Testis (tissue), 3 donors: ENCODE measurements around the gene VASN. TPM values are rescaled to one million over a fixed set of nuclear protein-coding genes. Genes with fewer than 3 reads are reported as not detected.

Experiments
- DNase-seq: peaks from one replicate; pipeline ENCODE4 v3.0.0-alpha.2; 2019
- H3K27ac ChIP-seq, 2 donors: fragments of 200-600 bp; sonication (generic); one replicate each; pipeline ENCODE4 v1.5.1; 2019
- H3K27me3 ChIP-seq: fragments of 200-600 bp; sonication (generic); one replicate; pipeline ENCODE4 v1.5.1; 2019
- H3K36me3 ChIP-seq: fragments of 200-600 bp; sonication (generic); one replicate; pipeline ENCODE4 v1.5.1; 2017; ENCODE audit warnings: low read depth; ENCODE audit errors: missing control alignments
- H3K4me1 ChIP-seq: fragments of 200-600 bp; sonication (generic); one replicate; pipeline ENCODE4 v1.5.1; 2019
- H3K4me3 ChIP-seq, 2 donors: fragments of 200-600 bp; sonication (generic); one replicate each; pipeline ENCODE4 v1.5.1; 2017 to 2019
- H3K9me3 ChIP-seq: fragments of 200-600 bp; sonication (generic); one replicate; pipeline ENCODE4 v1.5.1; 2017
- POLR2A ChIP-seq: fragments of 450-650 bp; IDR thresholded peaks from one replicate; pipeline ENCODE4 v1.6.1; 2017; ENCODE audit warnings: antibody characterized with exemption, mild to moderate bottlenecking, moderate library complexity
- WGBS, 2 donors: methylation state at CpG; one replicate each; pipeline ENCODE4 v1.1.5; 2018; 5-methylcytosine and 5-hydroxymethylcytosine counted together
- intact Hi-C: fragments of 100-400 bp; cut with DNase I; formaldehyde crosslinking; loops from one replicate; pipeline ENCODE4 v1.15.1; 2023; ENCODE audit warnings: low total_unique reads
- polyA plus RNA-seq: library from polyadenylated mRNA; stranded (reverse); fragments of 350-450 nt; fragmentation: Illumina TruSeq; extraction: RNeasy Lipid Tissue Mini Kit (QIAGEN cat#74804); gene quantifications from one replicate; pipeline ENCODE4 v1.2.3, GENCODE V29; 2014; ENCODE audit warnings: low read depth, low replicate concordance; ENCODE audit not compliant: insufficient read depth
- total RNA-seq, 2 donors: library from RNA; depleted of rRNA; stranded (reverse); fragments of >200 nt; gene quantifications; one replicate each; pipeline ENCODE4 v1.2.3, GENCODE V29; 2016
- TF ChIP-seq, protein P1 (sequence below), 3 experiments: fragments of 450-650 bp in 2 of 3; fragments of 200-600 bp in 1 of 3; sonication (generic) in 1 of 3; IDR thresholded peaks; one replicate each; pipeline ENCODE4 v1.5.1; 2016 to 2019; ENCODE audit warnings: antibody characterized with exemption in 3 of 3, mild to moderate bottlenecking in 2 of 3, moderate library complexity in 1 of 3

Gene VASN
- total and polyA plus RNA-seq, 3 donors from 2014 or later, result 33.9 to 125 (median 103) TPM

DNA sequence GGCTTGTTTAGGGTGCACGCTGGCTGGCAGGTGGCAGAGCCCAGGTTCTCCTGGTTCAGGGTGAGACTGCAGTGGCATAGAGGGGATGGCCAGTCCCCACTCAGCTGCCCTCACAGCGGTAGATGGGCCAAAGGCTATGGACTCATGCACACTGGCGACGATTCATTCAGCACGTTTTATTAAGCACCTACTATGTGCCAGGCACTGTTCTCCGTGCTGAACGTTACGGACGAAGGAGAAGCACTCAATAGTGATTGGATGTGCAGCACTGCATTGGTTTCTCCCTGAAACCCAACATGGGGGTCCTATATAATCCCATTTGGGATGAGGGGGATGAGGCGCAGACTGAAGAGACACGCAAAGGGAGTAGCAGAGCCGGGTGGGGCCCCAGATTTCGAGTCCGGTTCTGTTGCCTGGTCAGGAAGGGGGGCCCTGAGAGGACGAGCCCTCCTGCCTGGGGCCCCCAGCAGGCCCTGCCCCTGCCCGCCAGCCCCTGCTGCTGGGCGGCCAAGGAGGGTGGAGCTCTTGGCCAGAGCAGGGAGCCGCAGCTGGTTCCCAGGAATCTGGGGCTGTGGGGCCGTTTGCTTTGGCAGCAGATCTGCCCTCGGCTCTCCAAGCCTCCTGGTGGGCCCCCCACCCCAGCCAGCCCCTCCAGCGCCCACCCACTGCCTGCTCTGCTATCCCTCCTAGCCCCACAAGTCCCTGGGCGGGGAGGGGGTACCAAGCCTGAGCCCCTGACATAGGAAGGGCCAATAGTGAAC, 47.0 kb upstream of the VASN start:
- 68 to 69% methylated on average over 14 to 22 of the region's 22 CpGs for WGBS, 2 donors
- Histone ChIP-seq H3K4me3 (no peak overlapping the region), H3K4me1 (peaks cover 59% of the 10 kb centered on the region), H3K27me3 (no peaks in the 10 kb centered on the region), H3K27ac (peak overlapping the region in 1 of 2 donors; percentile 72), H3K9me3 (no peaks in the 10 kb centered on the region), H3K36me3 (no peaks in the 10 kb centered on the region)
- no peak for DNase-seq
- TF ChIP-seq, protein P1, sequence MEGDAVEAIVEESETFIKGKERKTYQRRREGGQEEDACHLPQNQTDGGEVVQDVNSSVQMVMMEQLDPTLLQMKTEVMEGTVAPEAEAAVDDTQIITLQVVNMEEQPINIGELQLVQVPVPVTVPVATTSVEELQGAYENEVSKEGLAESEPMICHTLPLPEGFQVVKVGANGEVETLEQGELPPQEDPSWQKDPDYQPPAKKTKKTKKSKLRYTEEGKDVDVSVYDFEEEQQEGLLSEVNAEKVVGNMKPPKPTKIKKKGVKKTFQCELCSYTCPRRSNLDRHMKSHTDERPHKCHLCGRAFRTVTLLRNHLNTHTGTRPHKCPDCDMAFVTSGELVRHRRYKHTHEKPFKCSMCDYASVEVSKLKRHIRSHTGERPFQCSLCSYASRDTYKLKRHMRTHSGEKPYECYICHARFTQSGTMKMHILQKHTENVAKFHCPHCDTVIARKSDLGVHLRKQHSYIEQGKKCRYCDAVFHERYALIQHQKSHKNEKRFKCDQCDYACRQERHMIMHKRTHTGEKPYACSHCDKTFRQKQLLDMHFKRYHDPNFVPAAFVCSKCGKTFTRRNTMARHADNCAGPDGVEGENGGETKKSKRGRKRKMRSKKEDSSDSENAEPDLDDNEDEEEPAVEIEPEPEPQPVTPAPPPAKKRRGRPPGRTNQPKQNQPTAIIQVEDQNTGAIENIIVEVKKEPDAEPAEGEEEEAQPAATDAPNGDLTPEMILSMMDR (IDR thresholded peaks at IDR 0.05), result no peak
- no peak for TF ChIP-seq POLR2A
- intact Hi-C loops, result loop anchor here (5.0 kb wide), 1 partner anchor 37 kb away; no protein-coding TSS in a partner anchor

DNA sequence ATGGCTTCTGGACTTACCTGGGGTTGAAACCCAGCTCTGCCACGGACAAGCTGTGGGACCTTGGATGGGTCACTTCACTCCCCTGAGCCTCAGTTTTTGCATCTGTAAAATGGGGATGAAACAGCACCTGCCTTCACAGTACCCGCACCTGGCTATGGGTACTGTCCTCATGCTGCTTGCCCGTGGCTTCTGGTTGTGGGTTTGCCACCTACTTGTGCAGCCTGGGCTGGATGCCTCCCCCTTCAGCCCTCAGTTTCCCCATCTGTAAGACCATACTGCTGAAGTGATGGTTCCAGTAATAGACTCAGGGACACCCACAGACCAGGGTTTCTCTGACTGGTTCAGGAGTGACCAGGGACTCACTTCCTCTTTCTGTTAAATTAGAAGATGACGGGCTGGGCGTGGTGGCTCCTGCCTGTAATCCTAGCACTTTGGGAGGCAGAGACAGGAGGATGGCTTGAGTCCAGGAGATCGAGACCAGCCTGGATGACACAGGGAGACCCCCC, 46.3 kb upstream of the VASN start:
- DNase-seq, result no peak
- H3K36me3 ChIP-seq, result no peaks in the 10 kb centered on the region
- WGBS, 2 donors, result 83 to 91% methylated on average over 3 to 6 of the region's 6 CpGs
- intact Hi-C loops, result loop anchor here (5.0 kb wide), 1 partner anchor 38 kb away; no protein-coding TSS in a partner anchor
- H3K9me3 ChIP-seq, result no peaks in the 10 kb centered on the region
- TF ChIP-seq, protein P1 (IDR thresholded peaks at IDR 0.05), result no peak
- TF ChIP-seq POLR2A, result no peak
- H3K27ac ChIP-seq, result peak overlapping the region in 1 of 2 donors; percentile 72
- peaks cover 53% of the 10 kb centered on the region for H3K4me1 ChIP-seq
- H3K27me3 ChIP-seq, result no peaks in the 10 kb centered on the region
- H3K4me3 ChIP-seq, result no peak overlapping the region

DNA sequence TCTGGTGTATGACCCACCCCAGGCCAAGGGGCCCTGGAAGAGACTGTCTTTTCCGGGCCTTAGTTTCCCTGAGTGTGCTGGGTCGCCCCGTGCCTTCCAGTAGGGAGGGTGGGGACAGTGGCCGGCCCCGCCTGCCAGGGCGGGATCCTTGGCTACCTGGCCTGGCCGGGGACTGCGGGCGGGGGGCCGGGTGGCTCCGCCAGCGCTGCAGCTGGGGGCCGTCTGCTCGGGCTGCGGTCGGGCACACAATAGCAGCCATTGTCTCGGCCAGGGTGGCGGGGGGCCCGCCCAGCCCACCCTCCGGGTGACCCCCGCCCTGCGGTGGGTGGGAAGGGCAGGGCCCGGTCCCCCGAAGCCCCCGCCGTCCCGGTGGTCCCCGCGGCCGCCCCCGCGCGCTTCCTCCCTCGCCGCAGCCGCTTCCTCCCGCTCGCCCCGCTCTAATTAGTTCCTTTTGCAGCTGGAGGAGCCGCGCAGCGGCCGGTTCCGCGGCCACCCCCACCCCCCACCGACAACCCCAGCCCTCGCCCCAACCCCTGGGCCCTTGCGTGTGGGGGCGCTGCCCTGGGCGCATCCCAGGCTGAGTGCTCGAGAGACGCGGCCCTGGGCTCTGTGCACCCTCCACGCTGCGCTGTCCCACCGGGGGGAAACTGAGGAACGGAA, 44.1 kb upstream of the VASN start:
- H3K4me1 ChIP-seq, result peaks cover 43% of the 10 kb centered on the region
- H3K27ac ChIP-seq, result peak overlapping the region; percentile 71 to 82
- no peak for TF ChIP-seq POLR2A
- TF ChIP-seq, protein P1 (IDR thresholded peaks at IDR 0.05), result peak in 1 of 3 experiments; percentile 25
- DNase-seq, result no peak
- no peaks in the 10 kb centered on the region for H3K9me3 ChIP-seq
- H3K36me3 ChIP-seq, result no peaks in the 10 kb centered on the region
- no peaks in the 10 kb centered on the region for H3K27me3 ChIP-seq
- peak overlapping the region; percentile 58 to 64 for H3K4me3 ChIP-seq
- WGBS, 2 donors, result 6% methylated on average over 38 of the region's 57 CpGs; no CpG with 5 or more reads in 1 of the 2 donors
- intact Hi-C loops, result loop anchor here (5.0 kb wide), 1 partner anchor 40 kb away; no protein-coding TSS in a partner anchor

DNA sequence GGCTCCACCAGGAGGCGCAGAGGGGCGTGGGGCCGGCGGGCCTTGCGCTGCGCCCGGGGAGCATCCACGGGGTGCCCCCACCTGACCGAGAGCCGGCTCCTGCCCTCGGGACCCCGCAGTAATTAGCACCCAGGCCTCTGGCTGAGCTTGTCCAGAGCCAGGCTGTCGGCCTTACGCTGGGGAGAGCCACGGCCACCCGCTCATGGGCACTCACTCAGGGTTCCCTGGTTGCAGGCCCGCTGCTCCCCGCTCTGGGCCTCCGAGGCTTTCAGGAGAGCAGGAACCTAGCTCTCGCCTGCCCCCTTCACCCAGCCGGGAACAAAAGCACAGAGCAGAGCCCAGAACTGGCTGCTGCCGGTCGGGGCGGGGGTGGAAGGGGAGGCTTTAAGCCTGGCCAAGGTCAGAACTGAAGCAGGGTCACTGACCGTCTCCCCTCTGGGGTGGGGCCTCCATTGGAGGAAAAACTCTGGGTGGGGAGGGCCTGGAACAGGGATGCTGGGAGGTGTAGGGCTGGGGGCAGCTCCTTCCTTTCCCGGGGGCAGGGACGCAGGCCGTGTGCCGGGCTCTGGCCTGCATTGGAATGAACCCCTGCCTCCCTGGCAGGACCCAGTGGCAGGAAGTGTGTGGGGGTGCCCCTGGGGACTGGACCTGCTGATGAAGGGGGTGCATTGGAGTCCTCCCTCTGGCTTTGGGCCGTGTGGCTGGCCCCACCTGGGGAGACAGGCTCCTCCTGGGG, 43.4 kb upstream of the VASN start:
- H3K36me3 ChIP-seq, result no peaks in the 10 kb centered on the region
- WGBS, 2 donors, result 1 to 5% methylated on average over 12 to 25 of the region's 30 CpGs
- TF ChIP-seq, protein P1 (IDR thresholded peaks at IDR 0.05), result peak; percentile 36 to 50 (median 46)
- no peak for TF ChIP-seq POLR2A
- H3K4me1 ChIP-seq, result peaks cover 42% of the 10 kb centered on the region
- H3K9me3 ChIP-seq, result no peaks in the 10 kb centered on the region
- intact Hi-C loops, result loop anchor here (5.0 kb wide), 1 partner anchor 41 kb away; no protein-coding TSS in a partner anchor
- H3K4me3 ChIP-seq, result peak overlapping the region; percentile 58 to 64
- peak; percentile 89 for DNase-seq
- H3K27me3 ChIP-seq, result no peaks in the 10 kb centered on the region
- peak overlapping the region; percentile 71 to 82 for H3K27ac ChIP-seq
